GM18517 (cell line): Measurements from ENCODE around the gene TMEM150C.
"Not testable (repeated sequence)": the region's sequence is repeated elsewhere in the genome, so short reads cannot be mapped to it uniquely, and the experiment has no call there.

Experiments
- ATAC-seq: cut with Tn5 transposase; IDR thresholded peaks from one replicate; pipeline ENCODE4 v1.9.1; 2021; ENCODE audit warnings: mild to moderate bottlenecking, moderate library complexity; ENCODE audit not compliant: unreplicated experiment

Gene TMEM150C

DNA sequence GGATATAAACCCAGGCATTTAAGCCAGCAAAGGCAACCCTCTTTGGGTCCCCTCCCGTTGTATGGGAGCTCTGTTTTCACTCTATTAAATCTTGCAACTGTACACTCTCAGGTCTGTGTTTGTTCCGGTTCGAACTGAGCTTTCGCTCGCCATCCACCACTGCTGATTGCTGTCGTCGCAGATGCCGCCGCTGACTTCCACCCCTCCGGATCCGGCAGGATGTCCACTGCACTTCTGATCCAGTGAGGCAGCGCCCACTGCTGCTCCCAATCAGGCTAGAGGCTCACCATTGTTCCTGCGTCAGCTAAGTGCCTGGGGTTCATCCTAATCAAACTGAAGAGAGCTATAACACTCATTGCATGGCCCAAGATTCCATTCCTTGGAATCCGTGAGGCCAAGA, 82.2 kb downstream of the TMEM150C start:
- ATAC-seq: no peak

DNA sequence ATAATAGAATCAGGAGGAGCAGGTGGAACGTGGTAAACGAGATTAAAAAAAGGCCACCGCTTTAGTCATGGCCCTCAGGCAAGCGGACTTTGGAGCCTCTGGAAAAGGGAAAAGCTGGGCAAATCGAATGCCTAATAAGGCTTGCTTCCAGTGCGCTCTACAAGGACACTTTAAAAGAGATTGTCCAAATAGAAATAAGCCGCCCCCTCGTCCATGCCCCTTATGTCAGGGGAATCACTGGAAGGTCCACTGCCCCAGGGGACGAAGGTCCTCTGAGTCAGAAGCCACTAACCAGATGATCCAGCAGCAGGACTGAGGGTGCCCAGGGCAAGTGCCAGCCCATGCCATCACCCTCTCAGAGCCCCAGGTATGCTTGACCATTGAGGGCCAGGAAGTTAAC, 84.3 kb downstream of the TMEM150C start:
- not testable (repeated sequence) for ATAC-seq

- ATAC-seq: not testable (repeated sequence)
Measured at GRCh38 chr4:82475931-82476330, 85.9 kb downstream of the TMEM150C start.

DNA sequence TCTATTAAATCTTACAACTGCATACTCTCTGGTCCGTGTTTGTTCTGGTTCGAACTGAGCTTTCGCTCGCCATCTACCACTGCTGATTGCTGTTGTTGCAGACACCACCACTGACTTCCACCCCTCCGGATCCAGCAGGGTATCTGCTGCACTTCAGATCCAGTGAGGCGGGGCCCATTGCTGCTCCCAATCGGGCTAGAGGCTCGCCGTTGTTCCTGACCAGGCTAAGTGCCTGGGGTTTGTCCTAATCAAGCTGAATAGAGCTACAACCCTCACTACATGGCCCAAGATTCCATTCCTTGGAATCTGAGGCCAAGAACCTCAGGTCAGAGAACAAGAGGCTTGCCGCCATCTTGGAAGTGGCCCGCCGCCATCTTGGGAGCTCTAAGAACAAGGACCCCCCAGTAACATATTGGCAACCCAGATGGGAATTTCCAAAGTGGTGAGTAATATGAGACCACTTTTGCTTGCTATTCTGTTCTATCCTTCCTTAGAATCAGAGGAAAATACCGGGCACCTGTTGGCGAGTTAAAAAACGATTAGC, 88.1 kb downstream of the TMEM150C start:
- no peak for ATAC-seq

- not testable (repeated sequence) for ATAC-seq
Measured at GRCh38 chr4:82473080-82473479, 88.7 kb downstream of the TMEM150C start.

DNA sequence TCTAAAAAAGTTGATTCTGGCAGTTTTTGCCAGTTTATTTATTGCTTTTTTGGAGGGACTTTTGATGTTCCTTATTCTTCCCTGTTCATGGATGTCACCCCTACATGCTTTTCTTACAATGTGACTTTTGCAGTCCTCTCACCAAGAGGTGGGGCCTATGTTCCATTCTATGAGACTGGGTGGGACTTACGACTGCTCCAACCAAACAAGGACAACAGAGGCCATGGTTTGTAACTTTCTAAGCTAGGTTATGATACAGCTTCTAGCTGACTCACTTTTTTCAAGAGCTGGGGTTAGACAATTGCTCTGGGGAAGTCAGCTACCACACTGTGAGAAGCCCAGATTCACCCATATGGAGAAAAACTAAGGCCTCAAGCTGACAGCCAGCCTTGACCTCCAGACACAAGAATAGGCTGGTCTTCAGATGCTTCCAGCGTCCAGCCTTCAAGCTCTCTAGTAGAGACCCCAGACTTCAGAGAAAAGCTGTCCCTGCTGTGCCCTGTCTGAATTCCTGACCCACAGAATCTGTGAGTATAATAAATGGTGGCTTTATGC, 91.9 kb downstream of the TMEM150C start:
- no peak for ATAC-seq

- ATAC-seq: no peak
Measured at GRCh38 chr4:82467471-82467870, 94.3 kb downstream of the TMEM150C start.

DNA sequence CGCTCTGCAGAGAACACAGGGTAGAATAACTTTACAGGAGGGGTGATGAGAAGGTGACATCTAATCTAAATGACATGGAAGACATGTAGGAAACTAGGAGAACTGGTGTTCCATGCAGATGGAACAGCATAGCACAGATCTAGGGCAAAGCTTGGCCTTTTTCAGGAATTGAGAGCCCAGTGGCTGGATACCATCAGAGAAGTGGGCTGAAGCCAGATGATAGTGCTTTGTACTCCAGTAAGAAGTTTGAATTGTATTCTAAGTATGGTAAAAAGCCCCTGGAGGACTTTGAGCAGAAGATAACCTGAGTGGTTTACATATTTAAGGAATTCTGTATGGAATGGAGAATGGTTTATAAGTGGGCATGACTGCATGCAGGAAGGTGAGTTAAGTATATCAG, 98.6 kb downstream of the TMEM150C start:
- no peak for ATAC-seq

GRCh38 chr4:82462415-82462831, 99.4 kb downstream of the TMEM150C start:
- peak; percentile 69 for ATAC-seq

GRCh38 chr4:82461710-82462109, 100.1 kb downstream of the TMEM150C start:
- no peak for ATAC-seq

GRCh38 chr4:82458729-82459128, 103.1 kb downstream of the TMEM150C start:
- ATAC-seq: no peak

- no peak for ATAC-seq
Measured at GRCh38 chr4:82457266-82457665, 104.5 kb downstream of the TMEM150C start.

GRCh38 chr4:82452026-82452425, 109.8 kb downstream of the TMEM150C start:
- no peak for ATAC-seq

DNA sequence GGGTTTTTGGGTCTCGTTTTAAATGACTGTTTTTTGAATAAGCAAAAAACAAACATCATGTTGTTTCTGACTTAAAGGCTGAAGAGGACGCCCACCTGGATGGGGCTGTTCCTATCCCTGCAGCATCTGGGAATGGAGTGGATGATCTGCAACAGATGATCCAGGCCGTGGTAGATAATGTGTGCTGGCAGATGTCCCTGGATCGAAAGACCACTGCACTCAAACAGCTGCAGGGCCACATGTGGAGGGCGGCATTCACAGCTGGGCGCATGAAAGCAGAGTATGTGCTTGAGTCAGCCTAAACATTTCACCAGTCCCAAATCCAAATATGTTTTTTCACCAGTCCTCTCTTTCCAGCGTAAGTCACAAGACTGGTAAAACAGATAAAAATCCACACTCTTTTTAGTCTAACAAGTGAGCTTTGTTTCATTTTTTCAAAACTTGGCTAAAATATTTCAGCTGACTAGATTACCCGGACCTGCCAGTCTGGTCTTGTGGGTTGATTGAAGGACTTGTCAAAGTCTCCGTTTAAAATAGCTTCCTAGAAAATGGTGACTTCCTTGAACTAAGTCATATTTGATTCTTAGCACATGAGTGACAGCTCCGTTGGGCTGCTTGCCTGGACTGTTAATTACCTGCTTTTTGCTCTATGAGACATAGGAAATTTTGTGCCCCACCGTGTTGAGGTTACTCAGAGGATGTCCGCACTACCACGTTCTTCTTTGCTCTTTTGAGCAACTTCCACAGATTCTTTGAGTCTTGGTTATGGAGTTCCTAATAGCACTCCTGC, 110.6 kb downstream of the TMEM150C start:
- ATAC-seq: no peak

DNA sequence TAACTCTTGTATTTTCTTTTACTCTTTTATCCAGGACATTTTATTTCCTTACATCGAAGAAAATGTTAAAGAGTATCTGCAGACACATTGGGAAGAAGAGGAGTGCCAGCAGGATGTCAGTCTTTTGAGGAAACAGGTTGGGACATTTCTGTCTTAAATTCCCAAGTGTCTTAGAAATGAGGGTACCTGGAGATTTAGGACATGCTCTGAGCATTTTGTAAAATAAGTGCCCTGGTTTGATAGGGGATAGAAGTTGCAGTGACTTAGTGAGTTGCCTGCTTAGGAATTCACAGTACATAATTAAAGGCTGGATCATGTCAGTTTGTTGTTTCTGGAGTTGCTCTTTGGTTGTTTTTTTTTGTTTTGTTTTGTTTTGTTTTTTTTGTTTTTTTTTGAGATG, 113.9 kb downstream of the TMEM150C start:
- ATAC-seq: no peak

DNA sequence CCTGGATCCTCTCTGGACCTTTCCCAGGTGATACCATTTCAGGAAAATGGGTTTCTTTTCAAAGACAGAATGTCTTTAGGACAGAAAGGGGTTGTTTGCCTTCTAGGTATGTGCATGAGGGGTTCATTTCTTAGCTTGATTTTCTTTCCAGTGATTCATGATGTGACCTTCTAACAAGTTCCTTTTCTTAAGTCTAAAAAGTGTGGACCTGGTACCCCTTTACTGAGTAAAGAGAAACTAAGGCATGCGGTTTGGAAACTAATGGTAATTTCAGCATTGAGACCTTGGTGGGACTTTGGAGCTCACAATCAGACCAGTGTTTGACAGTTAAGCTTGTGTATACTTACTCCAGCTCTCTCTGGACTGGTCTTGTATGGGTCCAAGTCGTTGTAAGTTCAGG, 122.7 kb downstream of the TMEM150C start:
- no peak for ATAC-seq

- ATAC-seq: no peak
Measured at GRCh38 chr4:82437285-82438005, 124.3 kb downstream of the TMEM150C start.

GRCh38 chr4:82436780-82437179, 125.0 kb downstream of the TMEM150C start:
- ATAC-seq: no peak

DNA sequence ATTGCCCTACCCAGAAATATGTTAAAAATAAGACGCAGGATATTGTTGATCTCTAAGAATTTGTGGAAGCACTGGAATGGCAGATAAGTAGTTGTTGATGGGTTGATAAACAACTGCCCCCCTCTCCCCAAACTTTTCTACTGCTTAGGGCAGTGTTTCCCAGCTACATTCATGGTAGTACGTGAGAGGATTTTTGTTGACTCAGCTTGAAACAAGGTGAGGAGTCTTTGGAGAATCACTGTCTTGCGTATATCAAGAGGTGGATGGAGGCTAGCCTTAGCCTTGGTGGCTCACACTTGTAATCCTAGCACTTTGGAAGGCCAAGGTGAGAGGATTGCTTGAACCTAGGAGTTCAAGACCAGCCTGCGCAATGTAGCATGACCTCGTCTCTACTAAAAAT, 125.7 kb downstream of the TMEM150C start:
- ATAC-seq: no peak

DNA sequence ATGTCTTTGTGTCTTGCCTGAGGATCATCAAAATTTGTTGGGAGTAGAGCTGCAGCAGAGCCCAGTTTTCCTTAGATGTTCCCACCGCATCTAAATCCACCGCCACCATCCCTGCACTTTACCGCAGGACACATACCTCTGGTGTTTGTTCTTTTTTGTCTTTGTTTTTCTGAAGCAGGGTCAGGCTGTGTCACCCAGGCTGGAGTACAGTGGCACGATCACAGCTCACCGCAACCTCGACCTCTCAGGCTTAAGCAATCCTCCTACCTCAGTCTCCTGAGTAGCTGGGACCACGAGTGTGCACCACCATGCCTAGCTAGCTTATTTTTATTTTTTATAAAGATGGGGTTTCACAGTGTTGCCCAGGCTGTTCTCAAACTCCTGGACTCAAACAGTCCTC, 126.8 kb downstream of the TMEM150C start:
- no peak for ATAC-seq

- ATAC-seq: no peak
Measured at GRCh38 chr4:82433791-82434190, 128.0 kb downstream of the TMEM150C start.
